Kidney glomerular epithelial cell (primary cell): ENCODE results near the gene NCAPD3.
"Not testable (repeated sequence)": the region's sequence is repeated elsewhere in the genome, so short reads cannot be mapped to it uniquely, and the experiment has no call there.

Source experiments
- DNase-seq: peaks from one replicate; lab custom pipeline; 2025; lab: John Stamatoyannopoulos, UW

NCAPD3 gene

DNA sequence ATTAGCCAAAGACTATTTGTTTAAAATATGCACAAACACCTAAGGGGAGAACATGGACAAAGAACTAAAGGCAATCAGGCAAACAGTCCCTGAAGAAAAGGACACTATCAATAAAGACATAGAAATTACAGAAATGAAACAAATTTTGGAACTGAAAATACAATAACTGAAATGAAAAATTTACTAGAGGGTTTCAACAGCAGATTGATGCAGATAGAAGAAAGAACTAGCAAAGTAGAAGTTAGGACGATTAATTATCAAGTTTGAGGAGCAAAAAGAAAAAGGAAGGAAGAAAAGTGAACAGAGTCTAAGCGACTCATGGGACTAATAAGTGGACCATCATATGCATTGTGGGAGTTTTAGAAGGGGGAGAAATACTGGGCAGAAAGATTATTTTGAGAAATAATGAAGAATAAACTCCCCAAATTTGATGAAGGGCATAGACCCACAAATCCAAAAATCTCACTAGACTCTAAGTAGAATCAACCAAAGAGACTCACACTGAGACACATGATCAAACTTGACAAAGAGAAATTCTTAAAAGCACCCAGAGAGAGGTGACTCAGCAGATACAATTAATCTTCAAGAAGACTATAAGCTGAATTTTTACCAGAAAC is 92.0 kb downstream of the NCAPD3 start:
- DNase-seq, result no peak

GRCh38 chr11:134126217-134126822 is 97.4 kb downstream of the NCAPD3 start:
- peak; percentile 11 for DNase-seq

GRCh38 chr11:134125507-134125906 is 98.3 kb downstream of the NCAPD3 start:
- DNase-seq, result no peak

GRCh38 chr11:134124660-134125451 is 98.9 kb downstream of the NCAPD3 start:
- DNase-seq, result no peak

GRCh38 chr11:134120921-134121526 is 102.7 kb downstream of the NCAPD3 start:
- no peak for DNase-seq

- DNase-seq, result no peak
Measured at GRCh38 chr11:134120143-134120850, 103.5 kb downstream of the NCAPD3 start.

GRCh38 chr11:134119094-134119493 is 104.7 kb downstream of the NCAPD3 start:
- no peak for DNase-seq

GRCh38 chr11:134118006-134118405 is 105.8 kb downstream of the NCAPD3 start:
- DNase-seq, result peak; percentile 31

DNA sequence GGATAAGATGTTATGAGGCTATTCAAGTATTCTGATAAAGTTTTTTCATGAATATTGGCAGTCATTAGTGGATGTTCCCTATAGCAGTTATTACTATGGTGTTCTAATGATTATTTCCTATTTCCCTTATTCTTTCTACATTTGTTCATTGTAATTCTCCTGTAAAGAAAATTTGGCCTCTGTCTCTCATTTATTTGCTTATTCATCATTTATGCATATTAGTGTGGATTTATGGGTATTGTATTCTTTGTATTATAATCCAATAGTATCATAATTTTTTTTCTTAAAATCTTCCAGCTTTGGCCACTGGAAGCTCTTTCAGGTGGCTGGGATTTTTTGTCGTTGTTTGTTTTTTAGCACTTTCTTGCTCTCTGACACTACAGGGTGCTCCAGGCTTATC is 107.6 kb downstream of the NCAPD3 start:
- no peak for DNase-seq

DNA sequence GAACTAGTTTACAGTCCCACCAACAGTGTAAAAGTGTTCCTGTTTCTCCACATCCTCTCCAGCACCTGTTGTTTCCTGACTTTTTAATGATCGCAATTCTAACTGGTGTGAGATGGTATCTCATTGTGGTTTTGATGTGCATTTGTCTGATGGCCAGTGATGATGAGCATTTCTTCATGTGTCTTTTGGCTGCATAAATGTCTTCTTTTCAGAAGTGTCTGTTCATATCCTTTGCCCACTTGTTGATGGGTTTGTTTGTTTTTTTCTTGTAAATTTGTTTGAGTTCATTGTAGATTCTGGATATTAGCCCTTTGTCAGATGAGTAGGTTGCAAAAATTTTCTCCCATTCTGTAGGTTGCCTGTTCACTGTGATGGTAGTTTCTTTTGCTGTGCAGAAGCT is 110.0 kb downstream of the NCAPD3 start:
- not testable (repeated sequence) for DNase-seq

DNA sequence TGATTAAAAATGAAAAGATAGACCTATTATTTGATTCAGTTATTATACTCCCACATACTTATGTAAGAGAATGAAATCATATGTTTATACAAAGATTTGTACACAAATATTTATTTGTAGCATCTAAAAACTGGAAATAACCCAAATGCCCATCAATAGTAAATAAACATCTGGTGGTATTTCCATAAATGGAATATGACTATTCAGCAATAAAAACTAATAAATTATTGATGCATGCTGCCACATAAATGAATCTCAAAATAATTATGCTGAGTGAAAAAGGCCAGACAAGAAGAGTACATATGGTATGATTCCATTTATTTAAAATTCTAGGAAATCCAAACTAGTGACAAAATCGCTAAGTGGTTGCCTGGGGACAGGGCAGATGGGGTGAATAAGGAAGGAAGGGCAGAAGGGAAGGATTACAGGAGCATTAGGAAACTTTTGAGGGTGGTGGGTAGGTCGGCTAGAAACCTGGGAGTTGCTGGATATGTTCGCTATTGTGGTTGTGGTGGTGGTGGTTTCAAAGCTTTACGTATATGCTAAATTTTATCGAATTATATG is 113.4 kb downstream of the NCAPD3 start:
- no peak for DNase-seq
